Natural killer cell (primary cell): ENCODE measurements around the gene RANBP9. TPM values are rescaled to one million over a fixed set of nuclear protein-coding genes. Genes with fewer than 3 reads are reported as not detected.

ENCODE experiments used
- ATAC-seq, 3 donors: fragments of 150-1000 bp in 2 of 3; fragments of 200-7000 bp in 1 of 3; cut with Tn5 transposase; 1 replicate in 1 of 3; 2 replicates in 2 of 3; pipeline ENCODE4 v1.10.0; 2021; ENCODE audit warnings: mild to moderate bottlenecking in 2 of 3, moderate library complexity in 2 of 3
- DNase-seq, 2 donors: peaks; one replicate each; pipeline versions ENCODE4 v3.0.0 to v3.0.0-alpha.2; 2013 to 2021; ENCODE audit warnings: mixed read lengths in 1 of 2
- H3K27ac ChIP-seq: one replicate; pipeline ENCODE4 v1.5.1; 2013; ENCODE audit warnings: mild to moderate bottlenecking, low read length
- H3K27me3 ChIP-seq: one replicate; pipeline ENCODE4 v1.6.1; 2013; ENCODE audit warnings: low read length; ENCODE audit not compliant: control insufficient read depth, insufficient read depth
- H3K36me3 ChIP-seq: one replicate; pipeline ENCODE4 v1.6.1; 2013; ENCODE audit warnings: low read length; ENCODE audit not compliant: control insufficient read depth, insufficient read depth
- H3K4me1 ChIP-seq: one replicate; pipeline ENCODE4 v1.6.1; 2013; ENCODE audit warnings: low read length; ENCODE audit not compliant: control insufficient read depth, insufficient read depth
- H3K4me3 ChIP-seq: one replicate; pipeline ENCODE4 v1.5.1; 2013; ENCODE audit warnings: low read length
- H3K9me3 ChIP-seq: one replicate; pipeline ENCODE4 v1.6.1; 2013; ENCODE audit warnings: low read length; ENCODE audit not compliant: control insufficient read depth, insufficient read depth
- H3K27ac Mint-ChIP-seq, 2 donors: one replicate each; pipeline ENCODE4 v1.8.0; 2022; ENCODE audit warnings: mild to moderate bottlenecking in 2 of 2, mixed read lengths in 2 of 2, moderate library complexity in 1 of 2
- H3K27me3 Mint-ChIP-seq, 2 donors: one replicate each; pipeline ENCODE4 v1.8.0; 2022; ENCODE audit warnings: low read depth in 2 of 2, mixed read lengths in 2 of 2
- H3K36me3 Mint-ChIP-seq: one replicate; pipeline ENCODE4 v1.8.0; 2022; ENCODE audit warnings: mixed read lengths
- H3K4me1 Mint-ChIP-seq, 2 donors: one replicate each; pipeline ENCODE4 v1.8.0; 2022; ENCODE audit warnings: mixed read lengths in 2 of 2
- H3K4me3 Mint-ChIP-seq: one replicate; pipeline ENCODE4 v1.8.0; 2022; ENCODE audit warnings: mild to moderate bottlenecking, moderate library complexity, mixed read lengths
- H3K9me3 Mint-ChIP-seq, 2 donors: one replicate each; pipeline ENCODE4 v1.8.0; 2022; ENCODE audit warnings: mixed read lengths in 2 of 2
- WGBS: methylation state at CpG from one replicate; pipeline ENCODE4 v1.1.7; 2013; ENCODE audit warnings: missing lambda C conversion rate; ENCODE audit not compliant: insufficient coverage; 5-methylcytosine and 5-hydroxymethylcytosine counted together
- intact Hi-C: fragments of 100-400 bp; cut with micrococcal nuclease; formaldehyde crosslinking; loops from one replicate; pipeline ENCODE4 v1.14.2; 2022
- total RNA-seq, 4 donors: library from RNA; stranded (reverse); fragments of 120-200 nt in 1 of 4; gene quantifications; one replicate each; pipeline versions ENCODE4 v1.2.3 to v1.2.4, GENCODE V29; 2013 to 2022
- TF ChIP-seq, protein P1 (sequence below): fragments of 200-600 bp; IDR thresholded peaks from one replicate; pipeline ENCODE4 v1.8.0; 2022; ENCODE audit warnings: antibody characterized with exemption

RANBP9 gene
- total RNA-seq, 3 donors from 2014 or later (not counting 1 experiment from before 2014, with no cell fraction given): 52.2 to 62.5 (median 57.6) TPM

GRCh38 chr6:13718123-13718458, 6.5 kb upstream of the RANBP9 start:
- ATAC-seq (peak in 2 of 3 donors; percentile 46 to 77), DNase-seq (no peak)
- Mint-ChIP-seq H3K4me1 (peaks cover 14 to 23% of the 10 kb centered on the region in 2 donors), H3K4me3 (peak overlapping the region; percentile 62), H3K9me3 (no peaks in the 10 kb centered on the region), H3K27ac (peak overlapping the region; percentile 34 to 35), H3K27me3 (no peaks in the 10 kb centered on the region), H3K36me3 (no peaks in the 10 kb centered on the region)
- H3K4me3 ChIP-seq: no peak overlapping the region
- WGBS: 31% methylated on average over 5 of the region's 5 CpGs
- no peaks in the 10 kb centered on the region for H3K9me3 ChIP-seq
- intact Hi-C loops: no loop called here
- TF ChIP-seq, protein P1, sequence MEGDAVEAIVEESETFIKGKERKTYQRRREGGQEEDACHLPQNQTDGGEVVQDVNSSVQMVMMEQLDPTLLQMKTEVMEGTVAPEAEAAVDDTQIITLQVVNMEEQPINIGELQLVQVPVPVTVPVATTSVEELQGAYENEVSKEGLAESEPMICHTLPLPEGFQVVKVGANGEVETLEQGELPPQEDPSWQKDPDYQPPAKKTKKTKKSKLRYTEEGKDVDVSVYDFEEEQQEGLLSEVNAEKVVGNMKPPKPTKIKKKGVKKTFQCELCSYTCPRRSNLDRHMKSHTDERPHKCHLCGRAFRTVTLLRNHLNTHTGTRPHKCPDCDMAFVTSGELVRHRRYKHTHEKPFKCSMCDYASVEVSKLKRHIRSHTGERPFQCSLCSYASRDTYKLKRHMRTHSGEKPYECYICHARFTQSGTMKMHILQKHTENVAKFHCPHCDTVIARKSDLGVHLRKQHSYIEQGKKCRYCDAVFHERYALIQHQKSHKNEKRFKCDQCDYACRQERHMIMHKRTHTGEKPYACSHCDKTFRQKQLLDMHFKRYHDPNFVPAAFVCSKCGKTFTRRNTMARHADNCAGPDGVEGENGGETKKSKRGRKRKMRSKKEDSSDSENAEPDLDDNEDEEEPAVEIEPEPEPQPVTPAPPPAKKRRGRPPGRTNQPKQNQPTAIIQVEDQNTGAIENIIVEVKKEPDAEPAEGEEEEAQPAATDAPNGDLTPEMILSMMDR: no peak
- no peaks in the 10 kb centered on the region for H3K36me3 ChIP-seq
- peaks cover 30% of the 10 kb centered on the region for H3K4me1 ChIP-seq
- no peaks in the 10 kb centered on the region for H3K27me3 ChIP-seq
- H3K27ac ChIP-seq: peak overlapping the region; percentile 0

- no peak overlapping the region for H3K4me3 Mint-ChIP-seq
- Histone ChIP-seq H3K27me3 (no peaks in the 10 kb centered on the region), H3K27ac (no peak overlapping the region), H3K4me3 (no peak overlapping the region), H3K4me1 (peaks cover 24% of the 10 kb centered on the region), H3K9me3 (no peaks in the 10 kb centered on the region), H3K36me3 (no peaks in the 10 kb centered on the region)
- intact Hi-C loops: no loop called here
- no peaks in the 10 kb centered on the region for H3K36me3 Mint-ChIP-seq
- H3K27ac Mint-ChIP-seq: no peak overlapping the region
- H3K4me1 Mint-ChIP-seq: peaks cover 21 to 26% of the 10 kb centered on the region in 2 donors
- no peaks in the 10 kb centered on the region for H3K27me3 Mint-ChIP-seq
- WGBS: 95% methylated on average over 22 of the region's 22 CpGs
- no peak for DNase-seq
- H3K9me3 Mint-ChIP-seq: no peaks in the 10 kb centered on the region
- TF ChIP-seq, protein P1: no peak
- no peak for ATAC-seq
Observed at GRCh38 chr6:13716955-13717295, 5.3 kb upstream of the RANBP9 start.

GRCh38 chr6:13716225-13716954, 4.8 kb upstream of the RANBP9 start:
- Mint-ChIP-seq H3K36me3 (no peaks in the 10 kb centered on the region), H3K27ac (no peak overlapping the region), H3K27me3 (no peaks in the 10 kb centered on the region), H3K4me3 (no peak overlapping the region), H3K4me1 (peaks cover 21 to 26% of the 10 kb centered on the region in 2 donors), H3K9me3 (no peaks in the 10 kb centered on the region)
- H3K36me3 ChIP-seq: no peaks in the 10 kb centered on the region
- no peaks in the 10 kb centered on the region for H3K27me3 ChIP-seq
- peaks cover 24% of the 10 kb centered on the region for H3K4me1 ChIP-seq
- no peak overlapping the region for H3K4me3 ChIP-seq
- no peak overlapping the region for H3K27ac ChIP-seq
- H3K9me3 ChIP-seq: no peaks in the 10 kb centered on the region
- TF ChIP-seq, protein P1: no peak
- 96% methylated on average over 39 of the region's 39 CpGs for WGBS
- intact Hi-C loops: no loop called here
- DNase-seq (no peak), ATAC-seq (no peak)

- H3K4me3 Mint-ChIP-seq: no peak overlapping the region
- DNase-seq: no peak
Observed at GRCh38 chr6:13715444-13715883, 3.8 kb upstream of the RANBP9 start.

More at GRCh38 chr6:13715444-13715883, 3.8 kb upstream of the RANBP9 start:
- Histone ChIP-seq H3K4me1 (peaks cover 25% of the 10 kb centered on the region), H3K36me3 (no peaks in the 10 kb centered on the region), H3K9me3 (no peaks in the 10 kb centered on the region), H3K27ac (no peak overlapping the region), H3K27me3 (no peaks in the 10 kb centered on the region), H3K4me3 (no peak overlapping the region)
- Mint-ChIP-seq H3K9me3 (no peaks in the 10 kb centered on the region), H3K27me3 (no peaks in the 10 kb centered on the region), H3K27ac (no peak overlapping the region), H3K4me1 (peaks cover 23 to 28% of the 10 kb centered on the region in 2 donors), H3K36me3 (no peaks in the 10 kb centered on the region)
- intact Hi-C loops: no loop called here
- no peak for ATAC-seq
- 64% methylated on average over 3 of the region's 3 CpGs for WGBS
- TF ChIP-seq, protein P1: no peak
